BLaER1 treated with 17β-estradiol and CSF1 and Interleukin-3, amounts not matched to agents 10 nM and 100 nM (cell line): Measurements from ENCODE around the gene ERFL.

Experiments used
- H3K27ac ChIP-seq, 11 experiments: shearing (Covaris generic); formaldehyde crosslinking; 2 replicates each; pipeline ENCODE4 v1.8.1; 2022
- H3K27me3 ChIP-seq, 11 experiments: shearing (Covaris generic); formaldehyde crosslinking; 2 replicates each; pipeline ENCODE4 v1.8.1; 2022
- H3K36me3 ChIP-seq, 11 experiments: shearing (Covaris generic); formaldehyde crosslinking; 2 replicates each; pipeline ENCODE4 v1.8.1; 2022
- H3K4me1 ChIP-seq, 10 experiments: shearing (Covaris generic); formaldehyde crosslinking; 2 replicates each; pipeline ENCODE4 v1.8.1; 2022
- H3K4me2 ChIP-seq, 11 experiments: shearing (Covaris generic); formaldehyde crosslinking; 2 replicates each; pipeline ENCODE4 v1.8.1; 2022
- H3K4me3 ChIP-seq, 10 experiments: shearing (Covaris generic); formaldehyde crosslinking; 2 replicates each; pipeline ENCODE4 v1.8.1; 2022
- H3K9ac ChIP-seq, 11 experiments: shearing (Covaris generic); formaldehyde crosslinking; 2 replicates each; pipeline ENCODE4 v1.8.1; 2022
- H3K9me3 ChIP-seq, 11 experiments: shearing (Covaris generic); formaldehyde crosslinking; replicated peaks in 1 of 11; 2 replicates each; pipeline ENCODE4 v1.8.1; 2022
- H4K20me1 ChIP-seq, 11 experiments: shearing (Covaris generic); formaldehyde crosslinking; 2 replicates each; pipeline ENCODE4 v1.8.1; 2022
- Cebpa-rat ChIP-seq, 11 experiments: shearing (Covaris generic); IDR thresholded peaks; 2 replicates each; pipeline ENCODE4 v1.8.1; 2022

Gene ERFL

DNA sequence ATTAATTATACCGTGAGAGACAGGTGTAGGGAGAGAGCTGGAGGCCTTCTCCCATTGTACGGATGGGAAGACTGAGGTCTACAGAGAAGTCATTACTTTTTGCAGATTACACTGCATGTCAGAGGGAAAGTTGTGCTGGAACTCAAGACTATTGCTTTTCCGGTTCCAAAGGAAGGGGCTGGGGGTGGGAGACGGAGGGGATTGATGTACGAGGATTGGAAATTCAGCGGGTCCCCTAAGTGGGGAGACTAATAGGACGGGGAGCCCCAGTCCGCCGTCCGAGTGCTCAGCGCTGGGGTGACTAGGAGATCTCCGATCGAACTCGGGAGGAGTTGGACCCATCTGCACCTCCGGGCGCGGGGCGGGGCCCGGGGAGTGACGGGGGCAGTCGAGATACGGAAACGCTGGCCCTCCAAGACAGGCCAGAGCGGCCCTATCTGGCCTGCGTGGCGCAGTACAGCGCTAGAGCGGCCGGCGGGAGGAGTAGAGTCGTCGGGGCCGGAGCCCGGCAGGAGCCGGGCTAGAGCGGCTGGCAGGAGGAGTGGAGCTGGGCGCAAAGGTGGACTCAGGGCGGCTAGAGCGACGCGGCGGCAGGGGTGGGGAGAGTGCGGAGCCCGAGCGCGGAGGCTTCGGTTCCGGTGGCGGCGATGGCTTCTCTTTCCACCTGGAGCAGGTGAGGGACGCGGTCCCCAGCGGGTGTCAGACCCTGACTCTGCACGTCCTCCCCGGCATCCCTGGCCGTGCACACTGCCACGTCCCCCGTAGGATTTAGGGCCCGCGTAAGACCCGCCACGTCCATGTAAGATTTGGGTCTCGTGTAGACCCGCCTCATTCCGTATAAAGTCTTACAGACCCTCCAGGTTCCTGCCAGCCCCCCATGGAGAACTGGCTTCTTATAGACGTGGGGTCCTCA lies 44.2 kb downstream of the ERFL start:
- Histone ChIP-seq H3K9ac (peak overlapping the region; percentile 86 to 97 (median 95)), H3K27me3 (no peaks in the 10 kb centered on the region), H3K9me3 (no peaks in the 10 kb centered on the region), H4K20me1 (peaks cover 46 to 52% (median 48%) of the 10 kb centered on the region in 11 experiments), H3K4me1 (peaks cover 64 to 83% (median 79%) of the 10 kb centered on the region in 10 experiments), H3K4me3 (peak overlapping the region; percentile 73 to 96 (median 88)), H3K4me2 (peak overlapping the region; percentile 82 to 99 (median 98)), H3K36me3 (peaks cover 14 to 52% (median 29%) of the 10 kb centered on the region in 11 experiments), H3K27ac (peak overlapping the region; percentile 76 to 98 (median 96))
- TF ChIP-seq Cebpa-rat (IDR thresholded peaks at IDR 0.05) = no peak

DNA sequence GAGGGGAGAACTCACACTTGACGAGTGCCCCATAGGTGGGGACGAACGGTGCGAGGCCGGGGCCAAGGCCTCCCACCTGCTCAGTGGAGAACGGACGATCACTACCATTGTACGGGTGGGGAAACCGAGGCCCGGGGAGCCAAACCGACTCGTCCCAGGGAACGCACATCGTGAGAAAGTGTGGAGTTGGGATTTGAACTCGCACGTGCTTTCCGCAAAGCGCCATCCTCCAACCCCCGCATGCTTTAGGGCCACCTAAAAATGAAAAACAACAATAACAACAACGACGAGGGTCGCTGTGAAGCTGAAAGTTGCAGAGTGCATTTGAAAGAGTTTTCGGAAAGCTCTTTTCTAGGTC lies 44.8 kb downstream of the ERFL start:
- Histone ChIP-seq H3K36me3 (peaks cover 8 to 47% (median 23%) of the 10 kb centered on the region in 11 experiments; a peak in 20 of 22 replicates), H3K4me2 (peak overlapping the region; percentile 82 to 99 (median 96)), H4K20me1 (peaks cover 42 to 48% (median 42%) of the 10 kb centered on the region in 11 experiments), H3K27ac (peak overlapping the region; percentile 76 to 98 (median 96)), H3K27me3 (no peaks in the 10 kb centered on the region), H3K4me1 (peaks cover 70 to 84% (median 82%) of the 10 kb centered on the region in 10 experiments), H3K4me3 (peak overlapping the region; percentile 73 to 96 (median 88)), H3K9me3 (no peaks in the 10 kb centered on the region), H3K9ac (peak overlapping the region; percentile 86 to 97 (median 95))
- TF ChIP-seq Cebpa-rat (IDR thresholded peaks at IDR 0.05) = no peak

DNA sequence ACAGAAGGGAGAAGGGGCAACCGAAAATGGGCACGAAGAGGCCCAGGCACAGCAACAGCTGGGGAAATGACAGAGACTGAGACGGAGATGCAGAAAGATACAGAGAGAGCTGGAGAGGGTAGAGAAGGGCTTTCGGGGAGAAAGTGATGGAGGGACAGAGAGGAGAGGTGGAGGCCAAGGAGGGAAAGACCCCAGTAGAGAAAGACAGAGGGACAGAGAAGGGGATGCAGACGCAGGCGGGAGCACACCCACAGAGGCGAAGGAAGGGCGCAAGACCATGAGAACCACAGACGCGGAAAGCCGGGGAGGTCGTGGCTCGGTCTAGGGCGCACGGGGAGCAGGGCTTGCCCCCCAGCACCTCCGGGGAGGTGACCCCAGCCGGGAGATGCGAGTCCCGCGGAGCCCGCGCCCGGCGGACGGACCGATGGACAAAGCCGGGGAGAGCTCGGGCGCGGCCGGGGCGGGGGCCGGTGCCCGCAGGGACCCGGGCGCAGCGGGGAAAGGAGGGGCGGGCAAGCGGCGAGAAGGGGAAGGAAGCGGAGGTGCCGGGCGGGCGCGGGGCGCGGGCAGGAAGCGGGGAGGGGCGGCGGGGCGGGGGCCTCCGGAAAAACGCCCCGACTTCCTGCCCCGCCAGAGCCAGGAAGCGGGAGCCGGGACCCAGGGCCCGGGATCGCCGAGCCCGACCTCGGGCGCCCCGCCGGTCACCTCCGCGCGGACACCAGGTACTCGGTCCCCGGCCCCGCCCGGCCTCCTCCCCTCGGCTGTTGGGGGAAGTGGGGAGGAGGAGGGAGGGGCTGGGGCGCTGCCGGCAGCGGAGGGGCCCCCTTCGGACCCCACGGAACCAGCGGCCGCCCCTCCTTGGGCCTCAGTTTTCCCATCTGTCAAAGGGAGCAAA lies 45.4 kb downstream of the ERFL start, which contains the start of gene ARHGEF1:
Gene ARHGEF1 (plus strand): TSS at position 617 of the 895 bp plus-strand sequence. CDS start 4,899 bp downstream, outside the sequence.
- H3K36me3 ChIP-seq = peaks cover 2 to 50% (median 23%) of the 10 kb centered on the region in 11 experiments; a peak in 19 of 22 replicates
- H3K9me3 ChIP-seq = no peaks in the 10 kb centered on the region
- peak within 1 kb of the TSS; percentile 86 to 97 (median 95) for H3K9ac ChIP-seq
- peak within 1 kb of the TSS; percentile 82 to 99 (median 96) for H3K4me2 ChIP-seq
- no peak for TF ChIP-seq Cebpa-rat (IDR thresholded peaks at IDR 0.05)
- H3K27me3 ChIP-seq = no peaks in the 10 kb centered on the region
- peak within 1 kb of the TSS; percentile 76 to 98 (median 96) for H3K27ac ChIP-seq
- H4K20me1 ChIP-seq = peaks cover 35 to 42% (median 36%) of the 10 kb centered on the region in 11 experiments
- peak within 1 kb of the TSS; percentile 73 to 96 (median 88) for H3K4me3 ChIP-seq
- H3K4me1 ChIP-seq = peaks cover 73 to 84% (median 82%) of the 10 kb centered on the region in 10 experiments

DNA sequence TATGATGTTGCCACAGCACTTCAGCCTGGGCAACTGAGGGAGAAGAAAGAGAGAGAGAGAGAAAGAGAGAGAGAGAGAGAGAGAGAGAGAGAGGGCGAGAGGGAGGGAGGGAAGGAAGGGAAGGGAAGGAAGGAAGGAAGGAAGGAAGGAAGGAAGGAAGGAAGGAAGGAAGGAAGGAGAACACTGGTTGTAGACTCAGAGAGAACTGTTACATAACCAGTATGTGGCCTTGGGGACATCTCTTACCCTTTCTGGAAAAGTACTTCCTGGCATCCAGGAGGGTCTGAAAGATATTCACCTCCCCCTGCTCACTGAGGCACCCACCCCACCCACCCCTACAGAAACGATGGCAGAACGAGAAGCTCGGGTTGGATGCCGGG lies 47.9 kb downstream of the ERFL start:
- Histone ChIP-seq H3K27ac (peak overlapping the region in 7 of 11 experiments; percentile 88 to 99 (median 94); a peak in 12 of 22 replicates), H3K9me3 (no peaks in the 10 kb centered on the region), H3K9ac (peak overlapping the region in 6 of 11 experiments; percentile 87 to 100 (median 92); a peak in 8 of 22 replicates), H3K27me3 (no peaks in the 10 kb centered on the region), H4K20me1 (peaks cover 10 to 17% (median 11%) of the 10 kb centered on the region in 11 experiments; a peak in 21 of 22 replicates), H3K4me2 (peak overlapping the region in 9 of 11 experiments; percentile 95 to 100 (median 98); a peak in 17 of 22 replicates), H3K4me1 (peaks cover 71 to 81% (median 78%) of the 10 kb centered on the region in 10 experiments), H3K4me3 (peak overlapping the region in 6 of 10 experiments; percentile 73 to 79 (median 74); a peak in 8 of 20 replicates), H3K36me3 (peaks cover 0 to 40% (median 23%) of the 10 kb centered on the region in 11 experiments; a peak in 17 of 22 replicates)
- no peak for TF ChIP-seq Cebpa-rat (IDR thresholded peaks at IDR 0.05)

DNA sequence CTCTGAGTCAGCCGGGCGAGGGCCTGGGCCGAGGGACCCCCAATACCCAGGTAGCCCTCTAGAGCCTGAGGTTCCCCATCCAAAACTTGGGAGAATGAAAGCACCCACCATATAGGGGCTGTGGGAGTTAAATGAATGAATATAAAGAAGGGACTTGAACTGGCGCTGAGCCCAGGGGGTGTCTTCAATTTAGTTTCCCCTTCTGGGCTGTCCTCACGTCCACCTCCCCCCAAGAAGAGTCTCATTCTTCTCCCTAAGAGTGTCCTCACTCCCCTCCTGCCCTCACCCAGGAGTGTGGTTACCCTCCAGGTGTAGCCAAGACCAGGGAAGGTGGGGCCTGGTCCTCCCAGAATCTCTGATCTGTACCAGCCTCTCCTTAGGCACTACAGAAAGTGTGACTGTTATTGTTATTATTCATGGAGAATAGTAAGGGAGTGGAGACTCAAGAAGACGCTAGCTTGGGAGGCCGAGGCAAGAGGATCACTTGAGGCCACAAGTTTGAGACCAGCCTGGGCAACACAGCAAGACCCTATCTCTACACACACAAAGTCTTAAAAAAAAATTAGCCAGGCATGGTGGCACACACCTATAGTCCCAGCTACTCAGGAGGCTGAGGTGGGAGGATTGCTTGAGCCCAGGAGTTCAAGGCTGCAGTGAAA lies 48.5 kb downstream of the ERFL start:
- Histone ChIP-seq H3K9ac (peak overlapping the region in 10 of 11 experiments; percentile 11 to 100 (median 90); a peak in 18 of 22 replicates), H3K4me3 (peak overlapping the region in 7 of 10 experiments; percentile 67 to 79 (median 74); a peak in 13 of 20 replicates), H3K4me1 (peaks cover 71 to 81% (median 78%) of the 10 kb centered on the region in 10 experiments), H3K27ac (peak overlapping the region in 10 of 11 experiments; percentile 18 to 99 (median 92); a peak in 18 of 22 replicates), H3K4me2 (peak overlapping the region in 10 of 11 experiments; percentile 95 to 100 (median 98); a peak in 20 of 22 replicates), H3K9me3 (no peaks in the 10 kb centered on the region), H3K27me3 (no peaks in the 10 kb centered on the region), H3K36me3 (peaks cover 0 to 36% (median 18%) of the 10 kb centered on the region in 11 experiments; a peak in 14 of 22 replicates), H4K20me1 (peaks cover 5 to 12% (median 6%) of the 10 kb centered on the region in 11 experiments; a peak in 21 of 22 replicates)
- no peak for TF ChIP-seq Cebpa-rat (IDR thresholded peaks at IDR 0.05)

DNA sequence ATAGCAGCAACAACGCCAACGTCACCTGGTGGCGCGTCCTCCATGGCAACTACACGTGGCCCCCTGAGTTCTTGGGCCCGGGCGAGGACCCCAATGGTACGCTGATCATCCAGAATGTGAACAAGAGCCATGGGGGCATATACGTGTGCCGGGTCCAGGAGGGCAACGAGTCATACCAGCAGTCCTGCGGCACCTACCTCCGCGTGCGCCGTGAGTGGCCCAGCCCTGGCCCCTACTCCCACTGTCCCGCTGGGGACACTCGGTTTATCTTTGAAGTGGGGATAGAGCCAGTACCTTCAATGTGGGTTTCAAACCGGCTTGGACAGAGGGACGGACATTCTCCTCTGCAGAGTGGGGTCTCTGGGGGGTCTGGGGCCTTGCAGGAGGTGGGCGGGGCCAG lies 49.2 kb downstream of the ERFL start:
- H3K27ac ChIP-seq = peak overlapping the region in 9 of 11 experiments; percentile 20 to 99 (median 93); a peak in 17 of 22 replicates
- peaks cover 0 to 36% (median 18%) of the 10 kb centered on the region in 11 experiments; a peak in 14 of 22 replicates for H3K36me3 ChIP-seq
- peaks cover 0 to 6% (median 0%) of the 10 kb centered on the region in 11 experiments; a peak in 3 of 22 replicates for H4K20me1 ChIP-seq
- H3K27me3 ChIP-seq = no peaks in the 10 kb centered on the region
- H3K4me1 ChIP-seq = peaks cover 74 to 85% (median 80%) of the 10 kb centered on the region in 10 experiments
- no peak for TF ChIP-seq Cebpa-rat (IDR thresholded peaks at IDR 0.05)
- H3K4me3 ChIP-seq = peak overlapping the region in 7 of 10 experiments; percentile 67 to 79 (median 74); a peak in 15 of 20 replicates
- H3K4me2 ChIP-seq = peak overlapping the region; percentile 37 to 100 (median 98); a peak in 21 of 22 replicates
- H3K9me3 ChIP-seq = no peaks in the 10 kb centered on the region
- peak overlapping the region in 10 of 11 experiments; percentile 11 to 100 (median 90); a peak in 17 of 22 replicates for H3K9ac ChIP-seq
